ENCODE measurements around the gene ITPR3.

GRCh38 chr6:33672808-33673207 lies 51.7 kb downstream of the ITPR3 start:
- TF ChIP-seq YY1 (IDR thresholded peaks at IDR 0.05; ENCODE audit: insufficient read depth, insufficient read length) (no peak), SUZ12 (IDR thresholded peaks at IDR 0.05; ENCODE audit: extremely low read depth, insufficient read depth, insufficient read length) (no peak)

Data from NT2/D1 (cell line).